Measurements from ENCODE around the gene EID2. TPM values are rescaled to one million over a fixed set of nuclear protein-coding genes. Genes with fewer than 3 reads are reported as not detected.

EID2 gene
- total RNA-seq, 1 experiment from 2014 or later, result 22.7 TPM

DNA sequence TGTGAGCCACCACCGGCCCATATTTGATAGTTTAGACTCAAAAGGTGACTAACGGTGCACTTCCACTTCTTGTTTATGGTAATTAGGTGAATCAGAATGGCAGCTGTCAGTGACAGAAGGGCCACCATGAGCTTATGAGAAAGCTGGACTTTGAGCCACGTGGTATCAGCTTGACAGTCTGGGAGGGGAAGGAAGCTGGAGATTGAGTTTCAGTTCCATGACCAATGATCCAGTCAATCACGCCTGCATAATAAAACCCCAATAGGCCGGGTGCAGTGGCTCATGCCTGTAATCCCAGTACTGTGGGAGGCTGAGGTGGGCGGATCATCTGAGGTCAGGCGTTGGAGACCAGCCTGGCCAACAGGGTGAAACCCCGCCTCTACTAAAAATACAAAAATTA is 15.5 kb downstream of the EID2 start:
- Histone ChIP-seq H3K27me3 (replicated peaks) (no peaks in the 10 kb centered on the region), H3K4me1 (replicated peaks) (no peaks in the 10 kb centered on the region), H3K9me3 (replicated peaks) (no peaks in the 10 kb centered on the region), H3K36me3 (peaks cover 5% of the 10 kb centered on the region), H3K27ac (no peak overlapping the region), H3K4me3 (no peak overlapping the region)
- DNase-seq (ENCODE audit: low read depth in 1 of 2, low spot score in 2 of 2), result no peak

DNA sequence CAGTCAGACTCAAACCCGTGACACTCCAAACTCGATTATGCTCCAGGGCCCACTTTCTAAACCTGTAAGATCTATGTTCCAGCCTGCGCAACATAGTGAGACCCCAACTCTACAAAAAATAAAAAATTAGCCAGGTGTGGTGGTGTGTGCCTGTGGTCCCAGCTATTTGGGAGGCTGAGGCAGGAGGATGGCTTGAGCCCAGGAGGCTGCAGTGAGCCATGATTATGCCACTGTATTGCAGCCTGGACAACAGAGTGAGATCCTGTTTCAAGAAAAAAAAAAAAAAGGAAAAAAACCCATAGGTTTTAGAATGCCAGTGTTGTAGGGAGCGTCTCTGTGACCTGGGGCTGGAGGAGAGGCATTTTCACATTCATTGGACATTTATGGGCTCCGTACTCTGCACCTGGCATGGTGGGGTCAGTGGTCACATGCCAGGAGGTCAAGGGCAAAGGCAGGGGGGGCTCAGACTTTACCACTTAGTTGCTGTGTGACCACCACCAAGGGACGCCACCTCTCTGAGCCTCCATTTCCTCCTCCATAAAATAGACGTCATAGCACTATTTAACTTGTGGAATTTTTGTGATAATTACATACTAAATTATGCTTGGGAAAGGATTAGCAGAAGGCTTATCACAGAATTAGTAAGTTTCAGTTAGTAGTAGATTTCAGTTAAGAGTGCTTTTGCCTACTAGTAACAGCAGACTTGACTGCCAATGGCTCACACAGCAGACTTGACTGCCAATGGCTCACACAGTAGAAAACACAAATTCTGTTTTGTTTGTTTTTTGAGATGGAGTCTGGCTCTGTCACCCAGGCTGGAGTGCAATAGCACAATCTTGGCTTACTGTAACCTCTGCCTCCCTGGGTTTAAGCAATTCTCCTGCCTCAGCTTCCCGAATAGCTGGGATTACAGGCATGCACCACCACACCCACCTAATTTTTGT is 19.1 kb downstream of the EID2 start:
- Histone ChIP-seq H3K9me3 (replicated peaks) (no peaks in the 10 kb centered on the region), H3K36me3 (no peaks in the 10 kb centered on the region), H3K4me3 (no peak overlapping the region), H3K27ac (no peak overlapping the region), H3K4me1 (replicated peaks) (no peaks in the 10 kb centered on the region), H3K27me3 (replicated peaks) (peaks cover 19% of the 10 kb centered on the region)
- DNase-seq (ENCODE audit: low read depth in 1 of 2, low spot score in 2 of 2), result no peak

GRCh38 chr19:39518975-39519374 is 21.0 kb downstream of the EID2 start:
- DNase-seq (ENCODE audit: low read depth in 1 of 2, low spot score in 2 of 2), result no peak
- peaks cover 37% of the 10 kb centered on the region for H3K27me3 ChIP-seq (replicated peaks)
- H3K36me3 ChIP-seq, result no peaks in the 10 kb centered on the region
- peaks cover 10% of the 10 kb centered on the region for H3K4me1 ChIP-seq (replicated peaks)
- H3K4me3 ChIP-seq, result no peak overlapping the region
- H3K9me3 ChIP-seq (replicated peaks), result no peaks in the 10 kb centered on the region
- H3K27ac ChIP-seq, result no peak overlapping the region

GRCh38 chr19:39518458-39518857 is 21.5 kb downstream of the EID2 start:
- Histone ChIP-seq H3K9me3 (replicated peaks) (no peaks in the 10 kb centered on the region), H3K27me3 (replicated peaks) (peaks cover 42% of the 10 kb centered on the region), H3K36me3 (no peaks in the 10 kb centered on the region), H3K4me3 (no peak overlapping the region), H3K4me1 (replicated peaks) (peaks cover 10% of the 10 kb centered on the region), H3K27ac (no peak overlapping the region)
- DNase-seq (ENCODE audit: low read depth in 1 of 2, low spot score in 2 of 2), result no peak

- no peak for DNase-seq (ENCODE audit: low read depth in 1 of 2, low spot score in 2 of 2)
- no peak overlapping the region for H3K27ac ChIP-seq
- no peak overlapping the region for H3K4me3 ChIP-seq
- no peaks in the 10 kb centered on the region for H3K9me3 ChIP-seq (replicated peaks)
- H3K4me1 ChIP-seq (replicated peaks), result peaks cover 10% of the 10 kb centered on the region
- H3K27me3 ChIP-seq (replicated peaks), result peaks cover 48% of the 10 kb centered on the region
- no peaks in the 10 kb centered on the region for H3K36me3 ChIP-seq
Measured at GRCh38 chr19:39517432-39517831, 22.5 kb downstream of the EID2 start.

DNA sequence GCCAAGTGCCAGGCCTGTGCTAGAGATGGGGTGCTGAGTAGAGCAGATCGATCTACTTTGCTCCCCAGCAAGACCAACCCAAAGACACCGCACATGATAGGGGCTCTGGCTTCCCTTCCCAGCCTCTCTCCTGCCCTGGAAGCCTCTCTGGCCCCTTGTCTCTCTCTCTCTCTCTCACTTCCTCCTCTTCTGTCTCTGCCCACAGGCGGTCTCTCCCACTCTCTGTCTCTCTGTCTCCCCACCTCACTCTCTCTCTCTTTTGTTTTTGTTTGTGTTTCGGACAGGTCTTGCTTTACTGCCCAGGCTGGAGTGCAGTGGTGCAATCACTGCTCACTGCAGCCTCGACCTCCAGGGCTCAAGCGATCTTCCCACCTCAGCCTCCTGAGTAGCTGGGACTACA is 23.7 kb downstream of the EID2 start:
- Histone ChIP-seq H3K27ac (no peak overlapping the region), H3K9me3 (replicated peaks) (no peaks in the 10 kb centered on the region), H3K36me3 (no peaks in the 10 kb centered on the region), H3K27me3 (replicated peaks) (peaks cover 48% of the 10 kb centered on the region), H3K4me1 (replicated peaks) (peaks cover 10% of the 10 kb centered on the region), H3K4me3 (no peak overlapping the region)
- no peak for DNase-seq (ENCODE audit: low read depth in 1 of 2, low spot score in 2 of 2)

GRCh38 chr19:39515551-39516191 is 24.3 kb downstream of the EID2 start:
- H3K27me3 ChIP-seq (replicated peaks), result peaks cover 48% of the 10 kb centered on the region
- no peak overlapping the region for H3K27ac ChIP-seq
- DNase-seq (ENCODE audit: low read depth in 1 of 2, low spot score in 2 of 2), result no peak
- H3K36me3 ChIP-seq, result no peaks in the 10 kb centered on the region
- H3K4me3 ChIP-seq, result no peak overlapping the region
- H3K9me3 ChIP-seq (replicated peaks), result no peaks in the 10 kb centered on the region
- H3K4me1 ChIP-seq (replicated peaks), result peaks cover 10% of the 10 kb centered on the region

DNA sequence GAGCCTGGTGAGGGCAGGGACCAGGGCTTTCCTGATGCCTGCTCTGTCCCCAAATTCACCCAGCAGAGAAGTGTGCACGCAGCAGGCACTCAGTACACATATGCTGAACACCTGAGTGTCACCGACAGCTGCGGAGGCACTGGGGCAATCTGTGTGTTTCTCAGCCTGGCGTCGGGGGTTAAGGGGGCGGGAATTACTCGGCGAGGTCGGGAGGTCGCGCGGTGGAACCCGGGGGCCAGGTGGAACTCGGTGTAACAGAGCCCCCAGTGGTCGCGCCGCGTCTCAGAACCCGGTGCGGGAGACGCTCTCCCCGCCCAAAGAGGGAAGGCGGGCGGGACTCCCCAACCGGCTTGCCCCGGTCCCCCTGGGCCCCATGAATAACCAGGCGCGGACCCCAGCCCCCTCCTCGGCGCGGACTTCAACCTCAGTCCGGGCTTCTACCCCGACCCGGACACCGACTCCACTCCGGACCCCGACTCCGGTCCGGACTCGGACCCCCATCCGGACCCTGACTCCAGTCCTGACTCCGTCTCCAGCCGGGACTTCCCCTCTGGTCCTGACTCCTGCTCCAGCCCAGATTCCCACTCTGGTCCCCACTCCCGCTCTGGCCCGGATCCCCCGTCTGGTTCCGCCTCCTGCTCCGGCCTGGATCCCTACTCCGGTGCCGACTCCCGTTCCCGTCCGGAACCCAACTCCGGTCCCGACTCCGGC is 25.0 kb downstream of the EID2 start, which contains the start of gene SELENOV:
Gene SELENOV (plus strand): TSS at position 300 of the 711 bp plus-strand sequence. CDS start 74 bp downstream, at position 374.
- H3K4me3 ChIP-seq, result no peak within 1 kb of the TSS
- no peak for DNase-seq (ENCODE audit: low read depth in 1 of 2, low spot score in 2 of 2)
- peaks cover 10% of the 10 kb centered on the region for H3K4me1 ChIP-seq (replicated peaks)
- H3K36me3 ChIP-seq, result no peaks in the 10 kb centered on the region
- peaks cover 48% of the 10 kb centered on the region for H3K27me3 ChIP-seq (replicated peaks)
- no peak within 1 kb of the TSS for H3K27ac ChIP-seq
- no peaks in the 10 kb centered on the region for H3K9me3 ChIP-seq (replicated peaks)

- H3K4me3 ChIP-seq, result no peak overlapping the region
- no peaks in the 10 kb centered on the region for H3K9me3 ChIP-seq (replicated peaks)
- DNase-seq (ENCODE audit: low read depth in 1 of 2, low spot score in 2 of 2), result no peak
- peaks cover 10% of the 10 kb centered on the region for H3K4me1 ChIP-seq (replicated peaks)
- H3K36me3 ChIP-seq, result no peaks in the 10 kb centered on the region
- no peak overlapping the region for H3K27ac ChIP-seq
- peaks cover 58% of the 10 kb centered on the region for H3K27me3 ChIP-seq (replicated peaks)
Measured at GRCh38 chr19:39512988-39513387, 27.0 kb downstream of the EID2 start.

- no peak for DNase-seq (ENCODE audit: low read depth in 1 of 2, low spot score in 2 of 2)
- Histone ChIP-seq H3K27ac (no peak overlapping the region), H3K27me3 (replicated peaks) (peaks cover 49% of the 10 kb centered on the region), H3K9me3 (replicated peaks) (peaks cover 5% of the 10 kb centered on the region; the same call in 1 of the 2 replicates), H3K36me3 (no peaks in the 10 kb centered on the region), H3K4me3 (no peak overlapping the region), H3K4me1 (replicated peaks) (peaks cover 12% of the 10 kb centered on the region)
Measured at GRCh38 chr19:39509233-39509632, 30.7 kb downstream of the EID2 start.

- H3K36me3 ChIP-seq, result no peaks in the 10 kb centered on the region
- peaks cover 5% of the 10 kb centered on the region; the same call in 1 of the 2 replicates for H3K9me3 ChIP-seq (replicated peaks)
- no peak overlapping the region for H3K27ac ChIP-seq
- peaks cover 48% of the 10 kb centered on the region for H3K27me3 ChIP-seq (replicated peaks)
- H3K4me1 ChIP-seq (replicated peaks), result peaks cover 12% of the 10 kb centered on the region
- no peak for DNase-seq (ENCODE audit: low read depth in 1 of 2, low spot score in 2 of 2)
- no peak overlapping the region for H3K4me3 ChIP-seq
Measured at GRCh38 chr19:39508629-39509028, 31.3 kb downstream of the EID2 start.

DNA sequence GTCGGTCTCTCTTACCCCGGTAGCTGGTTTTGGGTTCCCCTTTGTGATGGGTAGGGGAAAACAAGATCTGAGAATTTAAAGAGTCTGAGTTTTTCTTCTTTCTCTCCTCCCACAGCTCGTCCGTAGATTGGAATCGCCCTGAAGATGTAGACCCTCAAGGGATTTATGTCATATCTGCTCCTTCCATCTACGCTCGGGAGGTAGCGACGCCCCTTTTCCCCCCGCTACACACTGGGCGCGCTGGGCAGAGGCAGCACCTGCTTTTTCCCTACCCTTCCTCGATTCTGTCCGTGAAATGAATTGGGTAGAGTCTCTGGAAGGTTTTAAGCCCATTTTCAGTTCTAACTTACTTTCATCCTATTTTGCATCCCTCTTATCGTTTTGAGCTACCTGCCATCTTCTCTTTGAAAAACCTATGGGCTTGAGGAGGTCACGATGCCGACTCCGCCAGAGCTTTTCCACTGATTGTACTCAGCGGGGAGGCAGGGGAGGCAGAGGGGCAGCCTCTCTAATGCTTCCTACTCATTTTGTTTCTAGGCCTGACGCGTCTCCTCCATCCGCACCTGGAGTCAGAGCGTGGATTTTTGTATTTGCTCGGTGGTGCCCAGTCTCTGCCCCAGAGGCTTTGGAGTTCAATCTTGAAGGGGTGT is 32.1 kb downstream of the EID2 start:
- DNase-seq (ENCODE audit: low read depth in 1 of 2, low spot score in 2 of 2), result no peak
- Histone ChIP-seq H3K9me3 (replicated peaks) (peaks cover 9% of the 10 kb centered on the region), H3K27me3 (replicated peaks) (peaks cover 48% of the 10 kb centered on the region), H3K4me3 (peak overlapping the region; percentile 35), H3K36me3 (no peaks in the 10 kb centered on the region), H3K27ac (no peak overlapping the region), H3K4me1 (replicated peaks) (peaks cover 14% of the 10 kb centered on the region)

DNA sequence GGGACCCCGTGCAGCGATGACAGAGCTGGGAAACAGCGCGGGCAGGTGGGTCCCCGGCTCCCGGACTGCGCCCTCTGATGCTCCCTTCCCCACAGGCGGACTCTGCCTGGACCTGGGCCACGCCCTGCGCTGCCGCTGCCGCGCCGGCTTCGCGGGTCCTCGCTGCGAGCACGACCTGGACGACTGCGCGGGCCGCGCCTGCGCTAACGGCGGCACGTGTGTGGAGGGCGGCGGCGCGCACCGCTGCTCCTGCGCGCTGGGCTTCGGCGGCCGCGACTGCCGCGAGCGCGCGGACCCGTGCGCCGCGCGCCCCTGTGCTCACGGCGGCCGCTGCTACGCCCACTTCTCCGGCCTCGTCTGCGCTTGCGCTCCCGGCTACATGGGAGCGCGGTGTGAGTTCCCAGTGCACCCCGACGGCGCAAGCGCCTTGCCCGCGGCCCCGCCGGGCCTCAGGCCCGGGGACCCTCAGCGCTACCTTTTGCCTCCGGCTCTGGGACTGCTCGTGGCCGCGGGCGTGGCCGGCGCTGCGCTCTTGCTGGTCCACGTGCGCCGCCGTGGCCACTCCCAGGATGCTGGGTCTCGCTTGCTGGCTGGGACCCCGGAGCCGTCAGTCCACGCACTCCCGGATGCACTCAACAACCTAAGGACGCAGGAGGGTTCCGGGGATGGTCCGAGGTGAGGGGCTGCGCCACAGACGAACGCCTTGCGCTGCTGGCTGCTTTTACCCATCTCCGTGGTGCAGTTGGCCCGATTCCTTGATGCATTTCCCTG is 32.8 kb downstream of the EID2 start:
- H3K4me3 ChIP-seq, result peak overlapping the region; percentile 35
- H3K27ac ChIP-seq, result no peak overlapping the region
- peaks cover 18% of the 10 kb centered on the region for H3K4me1 ChIP-seq (replicated peaks)
- no peaks in the 10 kb centered on the region for H3K36me3 ChIP-seq
- peaks cover 53% of the 10 kb centered on the region for H3K27me3 ChIP-seq (replicated peaks)
- peak in 1 of 2 experiments; percentile 21 for DNase-seq (ENCODE audit: low read depth in 1 of 2, low spot score in 2 of 2)
- H3K9me3 ChIP-seq (replicated peaks), result peaks cover 14% of the 10 kb centered on the region
